Adrenal gland (tissue), 12 donors: ENCODE measurements around the gene STRIT1. TPM values are rescaled to one million over a fixed set of nuclear protein-coding genes. Genes with fewer than 3 reads are reported as not detected.

Experiments
- DNase-seq, 7 donors: peaks; one replicate each; pipeline ENCODE4 v3.0.0-alpha.2; 2019 to 2020
- H3K27ac ChIP-seq, 5 donors: fragments of 200-600 bp; sonication (generic) in 4 of 5; 1 replicate in 3 of 5; 2 replicates in 2 of 5; pipeline versions ENCODE4 v1.5.1 to v1.8.0; 2016 to 2020; ENCODE audit warnings: mild to moderate bottlenecking in 1 of 5
- H3K27me3 ChIP-seq: fragments of 200-600 bp; 2 replicates; pipeline ENCODE4 v1.8.0; 2021
- H3K36me3 ChIP-seq, 2 donors: fragments of 200-600 bp; replicated peaks in 1 of 2; 1 replicate in 1 of 2; 2 replicates in 1 of 2; pipeline versions ENCODE4 v1.5.1 to v1.8.0; 2018 to 2022
- H3K4me1 ChIP-seq, 2 donors: fragments of 200-600 bp; replicated peaks in 1 of 2; 1 replicate in 1 of 2; 2 replicates in 1 of 2; pipeline versions ENCODE4 v1.5.1 to v1.8.0; 2018 to 2021
- H3K4me3 ChIP-seq, 4 donors: fragments of 200-600 bp; sonication (generic) in 3 of 4; one replicate each; pipeline ENCODE4 v1.5.1; 2016 to 2018
- H3K9me3 ChIP-seq, 3 donors: fragments of 200-600 bp; sonication (generic) in 1 of 3; replicated peaks in 1 of 3; 1 replicate in 2 of 3; 2 replicates in 1 of 3; pipeline versions ENCODE4 v1.5.1 to v1.8.0; 2016 to 2021
- POLR2A ChIP-seq, 2 donors: fragments of 450-650 bp; IDR thresholded peaks; one replicate each; pipeline ENCODE4 v1.6.1; 2017; ENCODE audit warnings: antibody characterized with exemption in 2 of 2, mild to moderate bottlenecking in 2 of 2, moderate library complexity in 1 of 2
- WGBS, 4 donors: extraction: QIAGEN DNeasy Blood & Tissue Kit in 2 of 4; methylation state at CpG; one replicate each; pipeline versions ENCODE4 v1.1.5 to v1.1.7; 2013 to 2017; 5-methylcytosine and 5-hydroxymethylcytosine counted together
- intact Hi-C, 2 donors: fragments of 100-400 bp; cut with DNase I; formaldehyde crosslinking; loops; one replicate each; pipeline versions ENCODE4 v1.14.1 to v1.15.0; 2022 to 2023
- polyA plus RNA-seq, 3 donors: library from polyadenylated mRNA; stranded (reverse); fragments of 200-250 nt in 2 of 3; fragments of 350-450 nt in 1 of 3; fragmentation: Illumina TruSeq in 1 of 3; extraction: RNeasy Lipid Tissue Mini Kit (QIAGEN cat#74804) in 1 of 3; gene quantifications; one replicate each; pipeline ENCODE4 v1.2.3, GENCODE V29; 2013 to 2014
- total RNA-seq, 9 donors: library from RNA; depleted of rRNA in 4 of 9; stranded (reverse); fragments of >200 nt in 4 of 9; fragments of 120-200 nt in 1 of 9; fragmentation: NEBNext Ultra II Directional in 1 of 9; extraction: Animal tissue kit (Norgen Biotek cat#: 25700) in 1 of 9; gene quantifications; one replicate each; pipeline versions ENCODE4 v1.1.0 to v1.2.4, GENCODE V29; 2013 to 2023
- TF ChIP-seq, protein P1 (sequence below), 6 experiments: fragments of 450-650 bp in 4 of 6; fragments of 200-600 bp in 2 of 6; sonication (generic) in 1 of 6; IDR thresholded peaks; 1 replicate in 5 of 6; 2 replicates in 1 of 6; pipeline versions ENCODE4 v1.5.1 to v1.8.0; 2016 to 2021; ENCODE audit warnings: antibody characterized with exemption in 6 of 6, mild to moderate bottlenecking in 2 of 6, moderate library complexity in 1 of 6
- donor health status: healthy with polysubstance abuse.
- donor health status: Bipolar disorder and iron deficiency.
- donor health status: DM: yes; HTN: yes; CAD: no.
- donor health status: DM: no; HTN: no; CAD: no.
- donor health status: DM: no; HTN: no; CAD: no.
- donor health status: DM: yes; HTN: yes; CAD: no.

Gene STRIT1
- total and polyA plus RNA-seq, 12 donors: 0.30 to 3.4 TPM; not detected in 10

DNA sequence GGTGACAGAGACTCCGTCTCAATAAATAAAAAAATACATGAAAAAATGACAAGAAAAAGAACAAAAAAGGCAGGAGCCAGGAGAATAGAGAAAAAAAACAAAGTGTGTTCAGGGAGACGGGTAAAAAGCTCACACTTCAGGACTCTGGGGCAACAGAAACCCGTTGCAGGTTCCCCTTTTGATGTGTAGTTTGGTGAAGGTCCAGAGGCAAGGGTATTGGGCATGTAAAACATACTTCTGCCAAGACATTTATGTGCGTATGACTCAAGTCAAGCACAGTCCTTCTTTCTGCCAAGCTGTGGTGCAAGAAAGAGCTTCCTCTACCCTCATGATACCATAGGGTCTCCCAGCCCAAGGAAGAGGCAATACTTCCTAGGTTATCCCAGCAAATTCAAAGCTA is 33.4 kb upstream of the STRIT1 start:
- intact Hi-C loops: loop anchor here in 1 of 2 donors (10.0 kb wide), 1 partner anchor 992 kb away; no protein-coding TSS in a partner anchor
- H3K27ac ChIP-seq: no peak overlapping the region
- H3K36me3 ChIP-seq: no peaks in the 10 kb centered on the region
- H3K4me1 ChIP-seq: no peaks in the 10 kb centered on the region
- no peak for DNase-seq
- WGBS, 4 donors: 69 to 78% (median 73%) methylated on average over 4 of the region's 4 CpGs
- no peaks in the 10 kb centered on the region for H3K9me3 ChIP-seq
- H3K4me3 ChIP-seq: no peak overlapping the region
- TF ChIP-seq, protein P1, sequence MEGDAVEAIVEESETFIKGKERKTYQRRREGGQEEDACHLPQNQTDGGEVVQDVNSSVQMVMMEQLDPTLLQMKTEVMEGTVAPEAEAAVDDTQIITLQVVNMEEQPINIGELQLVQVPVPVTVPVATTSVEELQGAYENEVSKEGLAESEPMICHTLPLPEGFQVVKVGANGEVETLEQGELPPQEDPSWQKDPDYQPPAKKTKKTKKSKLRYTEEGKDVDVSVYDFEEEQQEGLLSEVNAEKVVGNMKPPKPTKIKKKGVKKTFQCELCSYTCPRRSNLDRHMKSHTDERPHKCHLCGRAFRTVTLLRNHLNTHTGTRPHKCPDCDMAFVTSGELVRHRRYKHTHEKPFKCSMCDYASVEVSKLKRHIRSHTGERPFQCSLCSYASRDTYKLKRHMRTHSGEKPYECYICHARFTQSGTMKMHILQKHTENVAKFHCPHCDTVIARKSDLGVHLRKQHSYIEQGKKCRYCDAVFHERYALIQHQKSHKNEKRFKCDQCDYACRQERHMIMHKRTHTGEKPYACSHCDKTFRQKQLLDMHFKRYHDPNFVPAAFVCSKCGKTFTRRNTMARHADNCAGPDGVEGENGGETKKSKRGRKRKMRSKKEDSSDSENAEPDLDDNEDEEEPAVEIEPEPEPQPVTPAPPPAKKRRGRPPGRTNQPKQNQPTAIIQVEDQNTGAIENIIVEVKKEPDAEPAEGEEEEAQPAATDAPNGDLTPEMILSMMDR (IDR thresholded peaks at IDR 0.05): no peak
- no peak for TF ChIP-seq POLR2A (IDR thresholded peaks at IDR 0.05)
- no peaks in the 10 kb centered on the region for H3K27me3 ChIP-seq

DNA sequence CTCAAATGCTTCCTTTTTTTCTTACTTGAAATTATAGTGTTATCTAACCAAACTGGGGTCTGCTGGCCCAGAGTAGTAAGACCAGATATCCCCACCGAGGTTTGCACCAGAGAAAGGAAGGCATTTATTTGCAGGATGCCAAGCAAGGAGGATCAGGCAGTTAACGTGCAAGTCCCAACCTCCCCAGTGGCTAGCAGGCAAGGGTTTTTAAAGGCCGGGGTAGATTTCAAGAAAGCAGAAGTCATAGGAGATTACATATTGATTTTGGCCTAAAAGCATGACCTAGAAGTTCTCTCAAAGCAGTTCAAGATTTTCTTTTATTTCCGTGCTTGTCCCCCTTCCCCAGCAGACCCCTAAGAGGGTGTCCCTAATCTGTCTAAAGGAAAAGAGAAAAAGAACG is 32.8 kb upstream of the STRIT1 start:
- DNase-seq: no peak
- WGBS, 4 donors: 73 to 86% (median 79%) methylated on average over 5 of the region's 5 CpGs
- no peak overlapping the region for H3K4me3 ChIP-seq
- TF ChIP-seq, protein P1 (IDR thresholded peaks at IDR 0.05): no peak
- TF ChIP-seq POLR2A (IDR thresholded peaks at IDR 0.05): no peak
- intact Hi-C loops: loop anchor here in 1 of 2 donors (10.0 kb wide), 1 partner anchor 991 kb away; no protein-coding TSS in a partner anchor
- H3K4me1 ChIP-seq: no peaks in the 10 kb centered on the region
- H3K27me3 ChIP-seq: no peaks in the 10 kb centered on the region
- no peaks in the 10 kb centered on the region for H3K9me3 ChIP-seq
- H3K36me3 ChIP-seq: no peaks in the 10 kb centered on the region
- no peak overlapping the region for H3K27ac ChIP-seq

DNA sequence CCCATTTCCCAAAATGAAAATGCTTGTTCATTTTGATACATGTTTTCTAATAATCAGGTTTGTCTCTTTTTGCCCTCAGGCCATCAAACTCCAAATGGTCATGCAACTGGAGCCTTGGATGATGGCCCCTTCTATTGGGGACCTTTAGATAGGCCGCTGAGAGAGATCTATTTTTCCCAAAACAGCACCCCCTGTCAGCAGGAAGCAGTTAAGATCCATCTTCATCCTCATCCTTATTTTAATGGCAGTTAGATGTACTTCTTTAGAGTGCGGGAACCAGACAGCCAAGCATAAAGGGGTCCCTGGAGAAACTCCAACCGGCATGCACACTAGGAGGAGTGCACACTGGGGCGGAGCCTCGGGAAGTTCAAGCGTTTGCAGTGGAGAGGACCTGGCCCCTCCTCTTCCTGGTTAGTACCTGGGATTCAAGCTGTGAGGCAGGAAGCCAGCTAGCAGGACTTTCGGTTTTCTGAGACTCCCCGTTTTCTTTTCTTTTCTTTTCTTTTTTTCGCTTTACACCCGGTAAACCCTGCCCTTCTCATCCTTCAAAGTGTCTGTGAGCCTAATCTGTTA is 31.9 kb upstream of the STRIT1 start:
- Histone ChIP-seq H3K36me3 (no peaks in the 10 kb centered on the region), H3K4me1 (no peaks in the 10 kb centered on the region), H3K9me3 (no peaks in the 10 kb centered on the region), H3K27ac (no peak overlapping the region), H3K27me3 (no peaks in the 10 kb centered on the region), H3K4me3 (peak overlapping the region in 1 of 4 donors; percentile 34)
- DNase-seq: peak in 1 of 7 donors; percentile 5
- no peak for TF ChIP-seq POLR2A (IDR thresholded peaks at IDR 0.05)
- TF ChIP-seq, protein P1 (IDR thresholded peaks at IDR 0.05): no peak
- intact Hi-C loops: loop anchor here in 1 of 2 donors (10.0 kb wide), 1 partner anchor 991 kb away; no protein-coding TSS in a partner anchor
- WGBS, 4 donors: 37 to 65% (median 56%) methylated on average over 8 to 10 of the region's 10 CpGs

DNA sequence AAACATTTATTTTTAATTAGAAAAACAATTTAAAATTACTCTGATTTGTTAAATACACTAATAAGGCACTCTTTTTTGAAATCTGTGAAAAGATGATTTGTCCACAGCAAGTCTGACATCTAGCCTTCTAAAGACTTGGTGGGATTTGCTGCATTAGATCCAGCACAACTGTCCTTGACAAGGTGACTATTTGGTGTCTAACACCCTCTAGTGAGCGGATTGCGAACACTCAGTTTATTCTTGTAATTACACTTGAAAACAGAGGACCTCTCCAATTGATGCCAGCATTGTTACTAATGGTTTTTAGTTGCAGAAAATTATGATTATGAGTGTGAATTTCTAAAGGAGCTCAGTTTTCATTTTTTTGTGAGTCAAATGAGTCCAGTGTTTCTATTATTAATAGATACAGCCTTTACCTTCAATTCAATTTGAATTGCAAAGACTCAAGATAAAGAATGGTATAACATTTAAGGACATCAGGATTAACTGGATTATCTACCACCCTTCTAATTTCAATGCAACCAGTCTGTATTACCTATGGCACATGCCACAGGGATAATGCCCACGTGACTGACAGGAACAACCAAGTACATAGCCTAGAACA is 29.7 kb upstream of the STRIT1 start:
- H3K4me1 ChIP-seq: no peaks in the 10 kb centered on the region
- H3K27ac ChIP-seq: no peak overlapping the region
- no peaks in the 10 kb centered on the region for H3K27me3 ChIP-seq
- H3K9me3 ChIP-seq: no peaks in the 10 kb centered on the region
- TF ChIP-seq, protein P1 (IDR thresholded peaks at IDR 0.05): peak; percentile 38 to 69 (median 59)
- TF ChIP-seq POLR2A (IDR thresholded peaks at IDR 0.05): no peak
- H3K36me3 ChIP-seq: no peaks in the 10 kb centered on the region
- H3K4me3 ChIP-seq: no peak overlapping the region
- intact Hi-C loops: loop anchor here in 1 of 2 donors (5.0 to 10.0 kb wide), 2 partner anchors 566 to 988 kb away; no protein-coding TSS in a partner anchor
- peak in 6 of 7 donors; percentile 9 to 61 (median 37) for DNase-seq
- 15 to 27% (median 22%) methylated on average over 3 of the region's 3 CpGs for WGBS, 4 donors
